GM04503 (cell line): ENCODE data around the gene MAPK7.

Source experiments
- DNase-seq: peaks from one replicate; pipeline ENCODE4 v3.0.0-alpha.2; 2012; ENCODE audit warnings: low read depth

Gene MAPK7

GRCh38 chr17:19378416-19379360 lies at the start of gene MAPK7:
TSS of gene MAPK7 (plus strand) at chr17:19378498. CDS start at chr17:19378901, 403 bp downstream.
- DNase-seq: no peak

- DNase-seq: no peak
Measured at GRCh38 chr17:19329136-19329535, 49.2 kb upstream of the MAPK7 start.

GRCh38 chr17:19329839-19330238 lies 48.5 kb upstream of the MAPK7 start:
- no peak for DNase-seq

GRCh38 chr17:19330271-19330670 lies 48.0 kb upstream of the MAPK7 start:
- DNase-seq: no peak

- peak; percentile 78 for DNase-seq
Measured at GRCh38 chr17:19331134-19331533, 47.2 kb upstream of the MAPK7 start.

GRCh38 chr17:19331543-19332245 lies 46.6 kb upstream of the MAPK7 start:
- DNase-seq: no peak

GRCh38 chr17:19332371-19333131 lies 45.7 kb upstream of the MAPK7 start:
- DNase-seq: no peak

- no peak for DNase-seq
Measured at GRCh38 chr17:19333132-19333440, 45.2 kb upstream of the MAPK7 start.

GRCh38 chr17:19333736-19334290 lies 44.5 kb upstream of the MAPK7 start:
- DNase-seq: no peak

- no peak for DNase-seq
Measured at GRCh38 chr17:19334331-19334730, 44.0 kb upstream of the MAPK7 start.

- DNase-seq: no peak
Measured at GRCh38 chr17:19335951-19336631, 42.2 kb upstream of the MAPK7 start.

- DNase-seq: no peak
Measured at GRCh38 chr17:19336938-19337711, 41.2 kb upstream of the MAPK7 start.

- no peak for DNase-seq
Measured at GRCh38 chr17:19337712-19338023, 40.6 kb upstream of the MAPK7 start.

GRCh38 chr17:19338031-19338990 lies 40.0 kb upstream of the MAPK7 start:
- no peak for DNase-seq

- no peak for DNase-seq
Measured at GRCh38 chr17:19339341-19339815, 38.9 kb upstream of the MAPK7 start.

GRCh38 chr17:19341211-19341631 lies 37.1 kb upstream of the MAPK7 start:
- no peak for DNase-seq

- no peak for DNase-seq
Measured at GRCh38 chr17:19341641-19342610, 36.4 kb upstream of the MAPK7 start.

GRCh38 chr17:19342611-19343255 lies 35.6 kb upstream of the MAPK7 start:
- DNase-seq: no peak
